Hepatocyte (in vitro differentiated cells): ENCODE results near the gene TBCD. TPM values are rescaled to one million over a fixed set of nuclear protein-coding genes. Genes with fewer than 3 reads are reported as not detected.

Source experiments
- DNase-seq: peaks from one replicate; pipeline ENCODE4 v3.0.0-alpha.2; 2016; ENCODE audit warnings: low spot score
- H2AFZ ChIP-seq: fragments of 200-600 bp; sonication (generic); 2 replicates; pipeline ENCODE4 v1.6.0; 2016; ENCODE audit warnings: antibody characterized with exemption, mild to moderate bottlenecking
- H3K27ac ChIP-seq: fragments of 200-600 bp; sonication (generic); 2 replicates; pipeline ENCODE4 v1.5.1; 2016; ENCODE audit warnings: mild to moderate bottlenecking
- H3K27me3 ChIP-seq: fragments of 200-600 bp; sonication (generic); 2 replicates; pipeline ENCODE4 v1.6.1; 2016
- H3K36me3 ChIP-seq: fragments of 200-600 bp; sonication (generic); replicated peaks from 2 replicates; pipeline ENCODE4 v1.5.1; 2016; ENCODE audit warnings: low read depth; ENCODE audit not compliant: insufficient read depth
- H3K4me1 ChIP-seq: fragments of 200-600 bp; sonication (generic); 2 replicates; pipeline ENCODE4 v1.5.1; 2016; ENCODE audit warnings: mild to moderate bottlenecking, moderate library complexity; ENCODE audit not compliant: insufficient read depth
- H3K4me2 ChIP-seq: fragments of 200-600 bp; sonication (generic); 2 replicates; pipeline ENCODE4 v1.6.0; 2016
- H3K4me3 ChIP-seq: fragments of 200-600 bp; sonication (generic); 2 replicates; pipeline ENCODE4 v1.5.1; 2016; ENCODE audit warnings: mild to moderate bottlenecking
- H3K79me2 ChIP-seq: fragments of 200-600 bp; sonication (generic); 2 replicates; pipeline ENCODE4 v1.6.0; 2017; ENCODE audit warnings: mild to moderate bottlenecking
- H3K9me2 ChIP-seq: fragments of 200-600 bp; sonication (generic); replicated peaks from 2 replicates; pipeline ENCODE4 v1.6.0; 2017; ENCODE audit warnings: mild to moderate bottlenecking; ENCODE audit not compliant: insufficient read depth
- H3K9me3 ChIP-seq: fragments of 200-600 bp; sonication (generic); 2 replicates; pipeline ENCODE4 v1.5.1; 2016; ENCODE audit warnings: low read depth, mild to moderate bottlenecking
- H4K20me1 ChIP-seq: fragments of 200-600 bp; sonication (generic); 2 replicates; pipeline ENCODE4 v1.6.0; 2016; ENCODE audit warnings: mild to moderate bottlenecking; ENCODE audit not compliant: insufficient read depth, poor library complexity, severe bottlenecking
- EZH2 ChIP-seq: fragments of 200-600 bp; sonication (generic); IDR thresholded peaks from 2 replicates; pipeline ENCODE4 v1.6.1; 2016; ENCODE audit warnings: antibody characterized with exemption, mild to moderate bottlenecking, borderline replicate concordance
- EZH2phosphoT487 ChIP-seq: fragments of 200-600 bp; sonication (generic); IDR thresholded peaks from one replicate; pipeline ENCODE4 v1.6.1; 2018; ENCODE audit warnings: antibody characterized with exemption, mild to moderate bottlenecking, low read depth, moderate library complexity; ENCODE audit not compliant: unreplicated experiment, severe bottlenecking
- WGBS: methylation state at CpG from one replicate; pipeline ENCODE4 v1.1.6; 2016; ENCODE audit warnings: low lambda C conversion rate; ENCODE audit errors: missing lambda C conversion rate; 5-methylcytosine and 5-hydroxymethylcytosine counted together
- polyA plus RNA-seq: library from polyadenylated mRNA; unstranded; fragments of >200 nt; fragmentation: Nextera tagmentation; extraction: Ambion mirVana; gene quantifications from 2 replicates; pipeline ENCODE4 v1.2.1, GENCODE V29; 2016
- total RNA-seq: library from RNA; depleted of rRNA; stranded (reverse); fragments of >200 nt; gene quantifications from 2 replicates; pipeline ENCODE4 v1.2.3, GENCODE V29; 2014
- TF ChIP-seq, protein P1 (sequence below): fragments of 200-600 bp; sonication (generic); IDR thresholded peaks from 2 replicates; pipeline ENCODE4 v1.5.1; 2016; ENCODE audit warnings: antibody characterized with exemption, mild to moderate bottlenecking; ENCODE audit not compliant: poor library complexity

The TBCD gene
- total and polyA plus RNA-seq, 2 experiments from 2014 or later = 24.5 to 41.5 TPM

DNA sequence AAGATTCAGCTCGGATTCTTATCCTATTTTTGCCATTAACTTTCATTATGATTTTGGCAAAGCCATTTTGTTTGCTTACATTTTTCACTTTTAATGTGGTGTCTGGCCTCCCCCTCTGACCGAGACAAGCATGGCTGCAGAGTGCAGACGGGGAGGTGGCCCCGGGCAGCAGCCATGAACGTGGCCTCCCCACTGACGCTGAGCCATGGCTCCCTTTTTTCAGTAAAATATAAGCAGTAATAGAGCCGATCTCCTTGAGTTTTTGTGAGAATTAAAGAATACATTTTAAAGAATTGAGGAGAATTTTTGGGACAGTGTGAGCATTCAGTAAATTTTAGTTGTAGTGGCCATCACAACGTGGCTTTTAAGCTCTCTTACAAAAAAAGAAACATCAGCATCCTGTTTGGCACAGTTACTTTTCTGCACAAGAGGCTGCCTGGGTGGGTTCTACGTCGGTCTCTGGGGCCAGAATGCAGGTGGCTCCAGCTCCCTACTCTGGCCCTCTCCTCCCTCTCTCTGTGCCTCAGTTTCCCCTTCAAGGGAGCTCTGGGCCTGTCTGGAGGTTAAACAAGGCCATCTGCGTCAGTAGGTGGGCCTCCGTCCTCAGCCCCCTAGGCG is 156.8 kb downstream of the TBCD start:
- Histone ChIP-seq H3K36me3 (no peaks in the 10 kb centered on the region), H3K9me3 (no peaks in the 10 kb centered on the region), H3K4me2 (peak overlapping the region; percentile 2), H3K79me2 (no peaks in the 10 kb centered on the region), H3K27ac (no peak overlapping the region), H4K20me1 (no peaks in the 10 kb centered on the region), H3K4me3 (no peak overlapping the region), H3K27me3 (no peaks in the 10 kb centered on the region), H2AFZ (no peak overlapping the region), H3K9me2 (no peaks in the 10 kb centered on the region), H3K4me1 (no peaks in the 10 kb centered on the region)
- no peak for DNase-seq
- TF ChIP-seq EZH2 = no peak
- WGBS = 88% methylated on average over 13 of the region's 13 CpGs

DNA sequence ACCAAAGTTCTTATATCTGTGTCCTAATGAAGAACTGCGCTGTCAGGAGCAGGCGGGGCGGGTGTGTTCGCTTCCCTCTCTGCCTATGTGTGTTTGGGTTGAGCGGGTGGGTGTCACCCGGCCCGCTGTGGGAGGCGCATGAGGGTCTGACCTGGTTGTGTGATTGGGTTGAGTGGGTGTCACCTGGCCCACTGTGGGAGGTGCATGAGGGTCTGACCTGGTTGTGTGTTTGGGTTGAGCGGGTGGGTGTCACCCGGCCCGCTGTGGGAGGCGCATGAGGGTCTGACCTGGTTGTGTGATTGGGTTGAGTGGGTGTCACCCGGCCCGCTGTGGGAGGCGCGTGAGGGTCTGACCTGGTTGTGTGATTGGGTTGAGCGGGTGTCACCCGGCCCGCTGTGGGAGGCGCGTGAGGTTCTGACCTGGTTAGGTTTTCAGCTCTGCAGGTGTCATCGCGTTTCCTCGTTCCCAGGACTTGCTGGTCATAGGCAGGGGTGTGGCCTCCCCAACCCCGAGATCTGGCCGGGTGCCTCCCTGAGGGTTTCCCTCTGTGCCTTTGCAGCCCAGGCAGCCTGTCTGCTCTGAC is 157.5 kb downstream of the TBCD start:
- no peak for DNase-seq
- TF ChIP-seq, protein P1, sequence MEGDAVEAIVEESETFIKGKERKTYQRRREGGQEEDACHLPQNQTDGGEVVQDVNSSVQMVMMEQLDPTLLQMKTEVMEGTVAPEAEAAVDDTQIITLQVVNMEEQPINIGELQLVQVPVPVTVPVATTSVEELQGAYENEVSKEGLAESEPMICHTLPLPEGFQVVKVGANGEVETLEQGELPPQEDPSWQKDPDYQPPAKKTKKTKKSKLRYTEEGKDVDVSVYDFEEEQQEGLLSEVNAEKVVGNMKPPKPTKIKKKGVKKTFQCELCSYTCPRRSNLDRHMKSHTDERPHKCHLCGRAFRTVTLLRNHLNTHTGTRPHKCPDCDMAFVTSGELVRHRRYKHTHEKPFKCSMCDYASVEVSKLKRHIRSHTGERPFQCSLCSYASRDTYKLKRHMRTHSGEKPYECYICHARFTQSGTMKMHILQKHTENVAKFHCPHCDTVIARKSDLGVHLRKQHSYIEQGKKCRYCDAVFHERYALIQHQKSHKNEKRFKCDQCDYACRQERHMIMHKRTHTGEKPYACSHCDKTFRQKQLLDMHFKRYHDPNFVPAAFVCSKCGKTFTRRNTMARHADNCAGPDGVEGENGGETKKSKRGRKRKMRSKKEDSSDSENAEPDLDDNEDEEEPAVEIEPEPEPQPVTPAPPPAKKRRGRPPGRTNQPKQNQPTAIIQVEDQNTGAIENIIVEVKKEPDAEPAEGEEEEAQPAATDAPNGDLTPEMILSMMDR = no peak
- TF ChIP-seq EZH2 (no peak), EZH2phosphoT487 (no peak)
- no peaks in the 10 kb centered on the region for H3K9me2 ChIP-seq
- no peak overlapping the region for H3K27ac ChIP-seq
- H3K4me3 ChIP-seq = no peak overlapping the region
- 94% methylated on average over 21 of the region's 26 CpGs for WGBS
- no peak overlapping the region for H2AFZ ChIP-seq
- H4K20me1 ChIP-seq = no peaks in the 10 kb centered on the region
- H3K4me2 ChIP-seq = no peak overlapping the region
- no peaks in the 10 kb centered on the region for H3K27me3 ChIP-seq
- no peaks in the 10 kb centered on the region for H3K36me3 ChIP-seq
- no peaks in the 10 kb centered on the region for H3K4me1 ChIP-seq
- no peaks in the 10 kb centered on the region for H3K9me3 ChIP-seq
- H3K79me2 ChIP-seq = no peaks in the 10 kb centered on the region

DNA sequence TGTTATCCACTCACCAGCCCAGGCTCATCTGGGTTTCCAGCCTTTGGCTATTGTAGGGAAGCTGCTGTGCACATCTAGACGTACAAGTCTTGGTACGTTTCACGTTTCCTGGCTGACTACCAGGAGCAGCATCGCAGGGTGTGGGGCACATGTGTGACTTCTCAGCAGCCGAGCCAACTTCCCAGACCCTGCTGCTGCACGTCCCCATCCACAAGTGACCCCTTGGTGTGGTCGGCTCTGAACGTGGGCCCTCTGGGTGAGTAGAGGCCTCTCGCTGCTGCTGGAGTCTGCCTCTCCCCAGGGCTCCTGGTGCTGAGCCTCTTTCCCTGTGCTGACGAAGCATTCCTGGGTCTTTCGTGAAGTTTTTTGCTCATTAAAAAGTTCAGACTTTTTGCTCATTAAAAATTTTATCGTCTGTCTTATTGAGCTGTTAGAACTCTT is 158.2 kb downstream of the TBCD start:
- no peaks in the 10 kb centered on the region for H3K9me2 ChIP-seq
- no peaks in the 10 kb centered on the region for H3K36me3 ChIP-seq
- TF ChIP-seq EZH2phosphoT487 (no peak), EZH2 (no peak)
- TF ChIP-seq, protein P1 = no peak

GRCh38 chr17:82910770-82911169 is 158.9 kb downstream of the TBCD start:
- 94% methylated on average over 9 of the region's 9 CpGs for WGBS
- H3K36me3 ChIP-seq = no peaks in the 10 kb centered on the region
- H3K27ac ChIP-seq = no peak overlapping the region

More for the DNA sequence above, 158.2 kb downstream of the TBCD start:
- Histone ChIP-seq H4K20me1 (no peaks in the 10 kb centered on the region), H3K4me3 (no peak overlapping the region), H3K27ac (no peak overlapping the region), H2AFZ (no peak overlapping the region), H3K4me2 (no peak overlapping the region), H3K9me3 (no peaks in the 10 kb centered on the region), H3K4me1 (no peaks in the 10 kb centered on the region), H3K79me2 (no peaks in the 10 kb centered on the region), H3K27me3 (no peaks in the 10 kb centered on the region)
- no peak for DNase-seq
- WGBS = 80% methylated on average over 12 of the region's 12 CpGs

More at GRCh38 chr17:82910770-82911169, 158.9 kb downstream of the TBCD start:
- TF ChIP-seq EZH2 = no peak
- TF ChIP-seq, protein P1 = no peak
- no peak overlapping the region for H3K4me3 ChIP-seq
- H4K20me1 ChIP-seq = no peaks in the 10 kb centered on the region
- no peaks in the 10 kb centered on the region for H3K9me2 ChIP-seq
- no peaks in the 10 kb centered on the region for H3K79me2 ChIP-seq
- no peaks in the 10 kb centered on the region for H3K9me3 ChIP-seq
- H2AFZ ChIP-seq = no peak overlapping the region
- DNase-seq = no peak
- no peaks in the 10 kb centered on the region for H3K4me1 ChIP-seq
- no peaks in the 10 kb centered on the region for H3K27me3 ChIP-seq
- no peak overlapping the region for H3K4me2 ChIP-seq
